MM.1S (cell line): ENCODE measurements around the gene FRK.
"Not testable (repeated sequence)": the region's sequence is repeated elsewhere in the genome, so short reads cannot be mapped to it uniquely, and the experiment has no call there.

ENCODE experiments used
- DNase-seq: peaks from one replicate; pipeline ENCODE4 v3.0.0-alpha.2; 2015
- H2AFZ ChIP-seq: fragments of 300-600 bp; sonication (generic); 2 replicates; pipeline ENCODE4 v1.6.0; 2016; ENCODE audit warnings: antibody characterized with exemption, low read length
- H3F3A ChIP-seq: fragments of 300-600 bp; sonication (generic); 2 replicates; pipeline ENCODE4 v1.6.1; 2016; ENCODE audit warnings: mild to moderate bottlenecking, antibody characterized with exemption, low read length, moderate library complexity, mixed read lengths; ENCODE audit not compliant: insufficient read depth
- H3K27ac ChIP-seq: fragments of 300-600 bp; sonication (generic); 2 replicates; pipeline ENCODE4 v1.5.1; 2016; ENCODE audit warnings: mild to moderate bottlenecking, low read length
- H3K27me3 ChIP-seq: fragments of 300-600 bp; sonication (generic); replicated peaks from 2 replicates; pipeline ENCODE4 v1.6.0; 2016; ENCODE audit warnings: low read length; ENCODE audit not compliant: insufficient read depth
- H3K36me3 ChIP-seq: fragments of 300-600 bp; sonication (generic); replicated peaks from 2 replicates; pipeline ENCODE4 v1.6.1; 2016; ENCODE audit warnings: mild to moderate bottlenecking, low read length, mixed read lengths; ENCODE audit not compliant: insufficient read depth
- H3K4me1 ChIP-seq: fragments of 300-600 bp; sonication (generic); 2 replicates; pipeline ENCODE4 v1.6.1; 2016; ENCODE audit warnings: low read length, mixed read lengths
- H3K4me2 ChIP-seq: fragments of 300-600 bp; sonication (generic); 2 replicates; pipeline ENCODE4 v1.6.0; 2016; ENCODE audit warnings: low read depth, low read length
- H3K4me3 ChIP-seq: fragments of 300-600 bp; sonication (generic); 2 replicates; pipeline ENCODE4 v1.5.1; 2016; ENCODE audit warnings: low read length, mixed read lengths
- H3K79me2 ChIP-seq: fragments of 300-600 bp; sonication (generic); 2 replicates; pipeline ENCODE4 v1.6.1; 2016; ENCODE audit warnings: mixed run types, low read length, mixed read lengths
- H3K9ac ChIP-seq: fragments of 300-600 bp; sonication (generic); 2 replicates; pipeline ENCODE4 v1.6.1; 2016; ENCODE audit warnings: low read length, mixed read lengths
- H3K9me2 ChIP-seq: fragments of 300-600 bp; sonication (generic); replicated peaks from 2 replicates; pipeline ENCODE4 v1.6.1; 2016; ENCODE audit warnings: mild to moderate bottlenecking, low read length, mixed read lengths; ENCODE audit not compliant: insufficient read depth
- H3K9me3 ChIP-seq: fragments of 300-600 bp; sonication (generic); replicated peaks from 2 replicates; pipeline ENCODE4 v1.6.1; 2016; ENCODE audit warnings: mild to moderate bottlenecking, low read length, mixed read lengths; ENCODE audit not compliant: insufficient read depth
- H4K20me1 ChIP-seq: fragments of 300-600 bp; sonication (generic); 2 replicates; pipeline ENCODE4 v1.6.1; 2016; ENCODE audit warnings: mild to moderate bottlenecking, low read length, moderate library complexity, mixed read lengths; ENCODE audit not compliant: insufficient read depth
- EZH2 ChIP-seq: fragments of 300-600 bp; sonication (generic); optimal IDR thresholded peaks from 2 replicates; pipeline ENCODE3; 2017; ENCODE audit warnings: low read depth, mild to moderate bottlenecking, antibody characterized with exemption, low read length, mixed read lengths
- EZH2phosphoT487 ChIP-seq: fragments of 300-600 bp; sonication (generic); IDR thresholded peaks from 2 replicates; pipeline ENCODE4 v1.6.1; 2018; ENCODE audit warnings: antibody characterized with exemption, low read length
- TF ChIP-seq, protein P1 (sequence below): fragments of 300-600 bp; sonication (generic); IDR thresholded peaks from 2 replicates; pipeline ENCODE4 v1.5.1; 2016; ENCODE audit warnings: antibody characterized with exemption, low read length, mixed read lengths

Gene FRK

DNA sequence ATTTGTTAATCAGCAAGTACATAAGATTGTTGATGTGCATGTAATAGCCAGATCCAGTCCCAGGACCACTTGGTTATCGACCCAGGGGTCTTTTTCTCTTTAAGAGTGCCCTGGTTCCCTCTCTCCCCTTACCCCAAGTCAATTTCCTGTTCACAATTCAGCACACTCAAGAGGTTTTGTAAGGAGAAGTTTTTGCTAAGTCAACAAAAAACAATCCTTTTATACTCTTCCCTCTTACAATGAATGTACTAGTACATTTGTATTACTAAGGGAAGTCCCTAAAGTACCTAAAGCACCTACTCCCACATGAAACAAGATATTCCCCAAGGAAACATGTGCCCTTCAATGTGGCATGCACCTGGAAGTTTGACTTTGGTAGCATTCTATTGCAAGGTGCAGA is 38.3 kb upstream of the FRK start:
- H4K20me1 ChIP-seq: no peaks in the 10 kb centered on the region
- no peak overlapping the region for H2AFZ ChIP-seq
- H3K4me1 ChIP-seq: peaks cover 6% of the 10 kb centered on the region; the same call in 1 of the 2 replicates
- H3K4me2 ChIP-seq: no peak overlapping the region
- peaks cover 21% of the 10 kb centered on the region for H3K79me2 ChIP-seq
- no peak overlapping the region for H3K4me3 ChIP-seq
- H3K9me2 ChIP-seq: no peaks in the 10 kb centered on the region
- TF ChIP-seq EZH2 (no peak), EZH2phosphoT487 (no peak)
- TF ChIP-seq, protein P1, sequence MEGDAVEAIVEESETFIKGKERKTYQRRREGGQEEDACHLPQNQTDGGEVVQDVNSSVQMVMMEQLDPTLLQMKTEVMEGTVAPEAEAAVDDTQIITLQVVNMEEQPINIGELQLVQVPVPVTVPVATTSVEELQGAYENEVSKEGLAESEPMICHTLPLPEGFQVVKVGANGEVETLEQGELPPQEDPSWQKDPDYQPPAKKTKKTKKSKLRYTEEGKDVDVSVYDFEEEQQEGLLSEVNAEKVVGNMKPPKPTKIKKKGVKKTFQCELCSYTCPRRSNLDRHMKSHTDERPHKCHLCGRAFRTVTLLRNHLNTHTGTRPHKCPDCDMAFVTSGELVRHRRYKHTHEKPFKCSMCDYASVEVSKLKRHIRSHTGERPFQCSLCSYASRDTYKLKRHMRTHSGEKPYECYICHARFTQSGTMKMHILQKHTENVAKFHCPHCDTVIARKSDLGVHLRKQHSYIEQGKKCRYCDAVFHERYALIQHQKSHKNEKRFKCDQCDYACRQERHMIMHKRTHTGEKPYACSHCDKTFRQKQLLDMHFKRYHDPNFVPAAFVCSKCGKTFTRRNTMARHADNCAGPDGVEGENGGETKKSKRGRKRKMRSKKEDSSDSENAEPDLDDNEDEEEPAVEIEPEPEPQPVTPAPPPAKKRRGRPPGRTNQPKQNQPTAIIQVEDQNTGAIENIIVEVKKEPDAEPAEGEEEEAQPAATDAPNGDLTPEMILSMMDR: no peak
- H3K27me3 ChIP-seq: no peaks in the 10 kb centered on the region
- H3K9me3 ChIP-seq: no peaks in the 10 kb centered on the region
- no peak for DNase-seq
- no peaks in the 10 kb centered on the region for H3K36me3 ChIP-seq
- peaks cover 12% of the 10 kb centered on the region; the same call in 1 of the 2 replicates for H3F3A ChIP-seq
- no peak overlapping the region for H3K27ac ChIP-seq
- H3K9ac ChIP-seq: no peak overlapping the region

DNA sequence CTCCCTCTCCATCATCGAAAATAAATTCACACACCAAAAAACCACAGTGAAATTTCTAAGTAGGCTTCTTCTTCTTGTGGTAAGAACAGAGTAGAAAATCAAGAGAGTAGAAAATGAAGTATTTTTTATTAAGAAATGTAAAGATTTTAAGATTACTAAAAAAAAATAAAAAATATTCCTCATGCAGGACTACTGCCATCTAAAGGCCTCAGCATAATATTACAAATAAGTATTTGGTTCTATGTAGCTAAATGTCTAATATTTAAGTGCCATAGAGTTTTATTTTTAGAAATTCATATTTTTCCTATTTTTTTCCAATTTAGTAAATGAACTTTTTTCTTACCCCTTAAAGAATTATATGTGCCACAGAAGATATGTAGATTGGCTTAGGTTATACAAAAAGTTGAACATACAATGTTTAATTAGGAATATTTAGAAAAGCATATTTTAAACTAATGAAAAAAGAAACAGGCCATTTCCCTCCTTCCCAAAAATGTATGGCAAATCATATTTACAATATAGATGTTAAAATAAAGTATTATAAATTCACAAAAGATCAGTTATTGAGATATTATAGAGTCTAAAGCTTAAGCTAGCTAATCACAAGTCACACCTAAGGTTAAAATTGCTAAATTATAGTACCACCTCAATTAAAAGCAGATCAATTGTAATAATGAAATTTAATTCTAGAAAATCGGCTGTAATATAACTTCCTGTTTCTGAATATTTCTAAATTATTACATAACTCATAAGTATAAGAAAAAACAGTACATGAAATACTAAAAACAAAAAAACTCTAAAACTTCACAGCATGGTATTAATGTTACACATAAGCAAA is 36.5 kb upstream of the FRK start:
- H3K79me2 ChIP-seq: peaks cover 8% of the 10 kb centered on the region
- TF ChIP-seq, protein P1: peak; percentile 24; the same call in 1 of the 2 replicates
- TF ChIP-seq EZH2phosphoT487 (no peak), EZH2 (no peak)
- no peaks in the 10 kb centered on the region for H3K9me2 ChIP-seq
- no peak overlapping the region for H3K4me3 ChIP-seq
- H3K9ac ChIP-seq: no peak overlapping the region
- H3K4me2 ChIP-seq: no peak overlapping the region
- no peak overlapping the region for H2AFZ ChIP-seq
- H4K20me1 ChIP-seq: no peaks in the 10 kb centered on the region
- H3K36me3 ChIP-seq: no peaks in the 10 kb centered on the region
- no peak for DNase-seq
- H3K4me1 ChIP-seq: peaks cover 6% of the 10 kb centered on the region; the same call in 1 of the 2 replicates
- H3F3A ChIP-seq: peaks cover 12% of the 10 kb centered on the region; the same call in 1 of the 2 replicates
- H3K27me3 ChIP-seq: no peaks in the 10 kb centered on the region
- no peaks in the 10 kb centered on the region for H3K9me3 ChIP-seq
- no peak overlapping the region for H3K27ac ChIP-seq

DNA sequence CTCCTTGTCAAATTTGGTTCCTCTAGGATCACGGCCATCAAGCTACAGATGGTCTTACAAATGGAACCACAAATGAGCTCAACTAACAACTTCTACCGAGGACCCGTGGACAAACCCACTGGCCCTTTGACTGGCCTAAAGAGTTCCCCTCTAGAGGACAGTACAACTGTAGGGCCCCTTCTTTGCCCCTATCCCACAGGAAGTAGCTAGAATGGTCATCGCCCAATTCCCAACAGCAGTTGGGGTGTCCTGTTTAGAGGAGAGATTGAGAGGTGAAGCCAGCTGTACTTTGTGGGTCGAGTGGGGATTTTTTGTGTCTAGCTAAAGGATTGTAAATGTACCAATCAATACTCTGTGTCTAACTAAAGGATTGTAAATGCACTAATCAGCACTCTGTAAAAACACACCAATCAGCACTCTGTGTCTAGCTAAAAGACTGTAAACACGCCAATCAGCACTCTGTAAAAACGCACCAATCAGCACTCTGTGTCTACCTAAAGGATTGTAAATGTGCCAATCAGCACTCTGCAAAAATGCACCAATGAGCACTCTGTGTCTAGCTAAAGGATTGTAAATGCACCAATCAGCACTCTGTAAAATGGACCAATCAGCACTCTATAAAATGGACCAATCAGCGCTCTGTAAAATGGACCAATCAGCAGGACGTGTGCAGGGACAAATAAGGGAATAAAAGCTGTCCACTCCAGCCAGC is 35.5 kb upstream of the FRK start:
- not testable (repeated sequence) for H3K4me3 ChIP-seq, H4K20me1 ChIP-seq, DNase-seq

More for the DNA sequence above, 35.5 kb upstream of the FRK start:
- H3K4me2 ChIP-seq, H3K27me3 ChIP-seq, H3K9ac ChIP-seq, H3K27ac ChIP-seq, H2AFZ ChIP-seq, H3K4me1 ChIP-seq, H3K9me2 ChIP-seq, H3K36me3 ChIP-seq, H3K9me3 ChIP-seq, H3K79me2 ChIP-seq: not testable (repeated sequence)
- H3F3A ChIP-seq: peaks cover 10% of the 10 kb centered on the region; the same call in 1 of the 2 replicates
